ENCODE measurements around the gene ARID3C. TPM values are rescaled to one million over a fixed set of nuclear protein-coding genes. Genes with fewer than 3 reads are reported as not detected.
A peak's percentile ranks its signal among the peaks of the same experiment; 100 is the strongest.

The ARID3C gene
- total RNA-seq, 2 experiments from 2014 or later = 0.29 to 0.32 TPM

- Mint-ChIP-seq H3K36me3 (ENCODE audit: low read depth) (no peaks in the 10 kb centered on the region), H3K4me3 (peak overlapping the region; percentile 61), H3K27me3 (peaks cover 55% of the 10 kb centered on the region), H3K27ac (no peak overlapping the region), H3K9me3 (no peaks in the 10 kb centered on the region), H3K4me1 (ENCODE audit: low read depth) (peaks cover 21% of the 10 kb centered on the region)
- ATAC-seq = no peak
- intact Hi-C loops (cut with micrococcal nuclease) = no loop called here
- no peak for DNase-seq
- ChIA-PET POLR2A (interaction anchor here (0.7 to 1.5 kb wide), 3 partner anchors 8 to 10 kb away, joined by 3 to 5 read pairs (median 4); partner anchors contain the start of gene SIGMAR1), CTCF (interaction anchor here (0.9 to 1.2 kb wide), 2 partner anchors 19 to 24 kb away, joined by 3 to 4 read pairs; partner anchors contain the start of gene GALT)
- TF ChIP-seq CTCF (IDR thresholded peaks at IDR 0.05) = no peak
These were observed 880 bp downstream of the ARID3C start for GRCh38 chr9:34627716-34628655.

GRCh38 chr9:34625186-34625486 lies 3.7 kb downstream of the ARID3C start:
- Mint-ChIP-seq H3K4me3 (no peak overlapping the region), H3K27ac (no peak overlapping the region), H3K36me3 (ENCODE audit: low read depth) (no peaks in the 10 kb centered on the region), H3K27me3 (peaks cover 54% of the 10 kb centered on the region), H3K9me3 (no peaks in the 10 kb centered on the region), H3K4me1 (ENCODE audit: low read depth) (peaks cover 28% of the 10 kb centered on the region)
- no peak for TF ChIP-seq CTCF (IDR thresholded peaks at IDR 0.05)
- intact Hi-C loops (cut with micrococcal nuclease) = no loop called here
- DNase-seq (no peak), ATAC-seq (no peak)
- POLR2A ChIA-PET = interaction anchor here (1.2 to 2.3 kb wide), 3 partner anchors 12 to 14 kb away, joined by 3 to 28 read pairs (median 5); partner anchors contain the start of genes RPP25L and SIGMAR1
- CTCF ChIA-PET = interaction anchor here (1.1 to 7.6 kb wide), 4 partner anchors 10 to 21 kb away, joined by 3 to 142 read pairs (median 9); partner anchors contain the start of genes GALT, RPP25L and SIGMAR1

- Mint-ChIP-seq H3K9me3 (no peaks in the 10 kb centered on the region), H3K36me3 (ENCODE audit: low read depth) (no peaks in the 10 kb centered on the region), H3K4me3 (no peak overlapping the region), H3K27ac (no peak overlapping the region), H3K27me3 (peaks cover 52% of the 10 kb centered on the region), H3K4me1 (ENCODE audit: low read depth) (peaks cover 30% of the 10 kb centered on the region)
- no peak for ATAC-seq
- CTCF ChIA-PET = interaction anchor here (1.0 to 7.6 kb wide), 5 partner anchors 11 to 22 kb away, joined by 3 to 142 read pairs (median 4); partner anchors contain the start of genes GALT, RPP25L and SIGMAR1
- no peak for TF ChIP-seq CTCF (IDR thresholded peaks at IDR 0.05)
- intact Hi-C loops (cut with micrococcal nuclease) = no loop called here
- POLR2A ChIA-PET = interaction anchor here (1.2 to 2.3 kb wide), 2 partner anchors 11 to 13 kb away, joined by 3 to 28 read pairs; partner anchors contain the start of gene SIGMAR1
- DNase-seq = no peak
These were observed 4.2 kb downstream of the ARID3C start for GRCh38 chr9:34624475-34625185.

- Mint-ChIP-seq H3K4me3 (peak overlapping the region; percentile 34), H3K27me3 (peaks cover 47% of the 10 kb centered on the region), H3K4me1 (ENCODE audit: low read depth) (peaks cover 33% of the 10 kb centered on the region), H3K27ac (no peak overlapping the region), H3K9me3 (no peaks in the 10 kb centered on the region), H3K36me3 (ENCODE audit: low read depth) (no peaks in the 10 kb centered on the region)
- POLR2A ChIA-PET = interaction anchor here (1.0 to 7.3 kb wide), 2 partner anchors 12 to 23 kb away, joined by 3 to 59 read pairs; partner anchors contain the start of genes GALT and SIGMAR1
- DNase-seq (peak; percentile 35), ATAC-seq (no peak)
- intact Hi-C loops (cut with micrococcal nuclease) = no loop called here
- no peak for TF ChIP-seq CTCF (IDR thresholded peaks at IDR 0.05)
- CTCF ChIA-PET = interaction anchor here (1.0 to 7.6 kb wide), 3 partner anchors 10 to 22 kb away, joined by 3 to 142 read pairs (median 9); partner anchors contain the start of gene SIGMAR1
These were observed 5.3 kb downstream of the ARID3C start for GRCh38 chr9:34623374-34624235.

Measured in activated CD8-positive, alpha-beta T cell treated with anti-CD3 and anti-CD28 coated beads for 36 hours (primary cell).